ENCODE measurements around the gene CDK5R2.
A peak's percentile ranks its signal among the peaks of the same experiment; 100 is the strongest.

The CDK5R2 gene

GRCh38 chr2:218961229-218961628 lies 1.8 kb downstream of the CDK5R2 start:
- TF ChIP-seq SPI1 (IDR thresholded peaks at IDR 0.05; ENCODE audit: low read depth, low read length), result no peak
- no peak for TF ChIP-seq TAF1 (IDR thresholded peaks at IDR 0.05; ENCODE audit: low read depth, low read length)
- no peak for TF ChIP-seq POLR2AphosphoS5 (IDR thresholded peaks at IDR 0.05; ENCODE audit: low read depth, low read length)
- TF ChIP-seq POU2F2 (IDR thresholded peaks at IDR 0.05; ENCODE audit: low read depth, low read length), result no peak
- TF ChIP-seq PAX5 (IDR thresholded peaks at IDR 0.05; ENCODE audit: insufficient read depth, low read length, severe bottlenecking), result no peak
- no peak for TF ChIP-seq POLR2A (IDR thresholded peaks at IDR 0.05; ENCODE audit: low read depth, low read length)
- DNase-seq (ENCODE audit: insufficient read length, low spot score) (no peak), FAIRE-seq (no peak)

DNA sequence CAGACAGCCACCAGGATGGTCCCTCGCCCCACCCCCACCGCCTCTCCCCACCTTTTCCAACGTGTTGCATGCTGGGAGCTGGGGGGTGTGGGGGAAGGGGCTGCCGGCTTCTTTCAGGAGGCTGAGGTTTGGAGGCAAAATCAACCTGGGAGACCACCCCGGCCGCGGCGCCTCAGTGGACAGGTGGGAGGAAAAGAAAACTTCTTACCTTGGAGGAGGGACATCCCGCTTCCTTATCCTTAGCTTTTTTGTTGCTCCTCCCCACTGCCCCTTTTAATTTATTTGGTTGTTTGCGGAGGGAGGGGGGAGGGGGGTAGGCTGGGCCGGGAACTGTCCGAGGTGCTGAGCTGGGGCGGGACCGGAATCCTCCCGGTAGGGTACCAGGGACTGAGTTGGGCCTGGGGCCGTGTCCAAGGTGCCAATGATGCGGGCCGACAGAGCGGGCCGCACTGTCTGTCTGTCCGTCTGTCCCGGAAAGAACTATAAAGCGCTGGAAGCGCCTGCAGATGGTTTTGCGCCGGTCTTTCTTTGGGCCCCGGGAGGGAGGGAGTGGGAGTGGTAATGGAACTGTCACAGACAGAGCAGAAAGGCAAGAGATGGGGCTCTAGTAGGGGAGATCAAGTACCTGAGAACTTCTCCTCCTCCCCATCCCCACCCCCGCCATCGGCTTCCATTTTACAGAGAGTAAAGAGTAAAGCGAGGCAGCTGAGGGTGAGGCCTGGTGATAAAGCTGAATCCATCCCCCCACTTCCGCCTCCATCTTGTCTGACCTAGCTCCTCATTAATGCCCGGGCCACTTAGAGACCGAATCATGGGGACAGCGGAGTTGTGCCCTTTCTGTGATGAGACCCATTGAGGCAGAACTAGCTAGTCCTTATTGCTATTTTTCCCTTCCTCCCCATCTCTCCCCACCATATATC lies 2.4 kb downstream of the CDK5R2 start:
- DNase-seq (ENCODE audit: insufficient read length, low spot score) (no peak), FAIRE-seq (no peak)

DNA sequence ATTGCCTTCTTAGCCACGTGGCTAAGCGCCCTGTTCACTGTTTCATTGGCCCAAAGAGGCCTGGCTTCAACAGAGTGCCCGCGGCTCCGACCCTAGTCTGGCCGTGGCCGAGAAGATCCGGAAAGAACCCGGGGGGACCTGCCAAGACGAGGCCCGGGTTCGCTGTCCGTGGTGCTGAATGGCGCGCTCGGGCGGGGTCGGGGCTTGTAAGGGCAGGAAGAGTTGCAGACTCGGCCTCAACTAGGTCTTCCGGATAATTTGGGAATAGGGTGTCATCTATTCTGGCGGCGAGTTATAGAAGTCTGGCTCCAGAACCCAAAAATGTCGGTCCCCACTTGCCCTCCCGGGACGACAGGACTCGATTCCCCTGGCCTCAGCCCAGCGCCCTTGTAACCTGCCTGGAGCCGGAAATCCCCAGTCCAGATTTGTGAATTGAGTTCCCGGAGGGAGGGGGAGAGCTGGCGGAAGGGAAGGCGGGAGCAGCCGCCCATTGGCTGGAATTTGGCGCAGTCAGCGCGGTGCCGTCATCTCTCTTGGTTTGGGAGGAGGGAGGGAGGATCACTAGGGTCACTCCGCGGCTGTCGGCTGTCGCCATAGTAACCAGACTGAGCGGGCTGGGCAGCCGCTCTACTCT lies 3.5 kb downstream of the CDK5R2 start:
- TF ChIP-seq POLR2A (IDR thresholded peaks at IDR 0.05; ENCODE audit: low read depth, low read length), result no peak
- no peak for TF ChIP-seq POLR2AphosphoS5 (IDR thresholded peaks at IDR 0.05; ENCODE audit: low read depth, low read length)
- no peak for TF ChIP-seq TAF1 (IDR thresholded peaks at IDR 0.05; ENCODE audit: low read depth, low read length)
- TF ChIP-seq POU2F2 (IDR thresholded peaks at IDR 0.05; ENCODE audit: low read depth, low read length), result no peak
- TF ChIP-seq SPI1 (IDR thresholded peaks at IDR 0.05; ENCODE audit: low read depth, low read length), result no peak
- no peak for TF ChIP-seq PAX5 (IDR thresholded peaks at IDR 0.05; ENCODE audit: insufficient read depth, low read length, severe bottlenecking)
- FAIRE-seq (no peak), DNase-seq (ENCODE audit: insufficient read length, low spot score) (no peak)

More for the DNA sequence above, 2.4 kb downstream of the CDK5R2 start:
- no peak for TF ChIP-seq PAX5 (IDR thresholded peaks at IDR 0.05; ENCODE audit: insufficient read depth, low read length, severe bottlenecking)
- TF ChIP-seq SPI1 (IDR thresholded peaks at IDR 0.05; ENCODE audit: low read depth, low read length), result no peak

DNA sequence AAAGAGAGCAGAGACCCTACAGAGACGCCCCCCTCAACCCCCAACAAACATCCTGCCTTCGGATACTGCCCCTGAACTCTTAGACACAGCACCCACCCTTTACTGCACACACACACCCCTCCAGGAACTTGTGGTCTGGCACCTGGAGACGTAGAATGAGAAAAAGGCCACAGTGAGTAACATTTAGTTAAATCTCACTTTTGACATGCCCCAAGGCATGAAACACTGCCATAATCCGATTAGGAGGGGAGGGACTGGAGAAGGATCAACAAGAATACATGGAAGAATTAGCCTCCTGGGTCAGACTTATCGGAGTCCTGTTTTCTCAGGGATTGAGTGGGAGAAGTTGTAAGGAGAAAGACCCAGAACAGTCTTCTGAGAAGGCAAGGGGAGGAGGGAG lies 4.1 kb downstream of the CDK5R2 start:
- DNase-seq (ENCODE audit: insufficient read length, low spot score) (no peak), FAIRE-seq (no peak)
- TF ChIP-seq SPI1 (IDR thresholded peaks at IDR 0.05; ENCODE audit: low read depth, low read length) (no peak), POLR2AphosphoS5 (IDR thresholded peaks at IDR 0.05; ENCODE audit: low read depth, low read length) (no peak), TAF1 (IDR thresholded peaks at IDR 0.05; ENCODE audit: low read depth, low read length) (no peak), PAX5 (IDR thresholded peaks at IDR 0.05; ENCODE audit: insufficient read depth, low read length, severe bottlenecking) (no peak), POU2F2 (IDR thresholded peaks at IDR 0.05; ENCODE audit: low read depth, low read length) (no peak), POLR2A (IDR thresholded peaks at IDR 0.05; ENCODE audit: low read depth, low read length) (no peak)

- no peak for TF ChIP-seq POLR2A (IDR thresholded peaks at IDR 0.05; ENCODE audit: low read depth, low read length)
- TF ChIP-seq PAX5 (IDR thresholded peaks at IDR 0.05; ENCODE audit: insufficient read depth, low read length, severe bottlenecking), result no peak
- TF ChIP-seq SPI1 (IDR thresholded peaks at IDR 0.05; ENCODE audit: low read depth, low read length), result no peak
- no peak for TF ChIP-seq TAF1 (IDR thresholded peaks at IDR 0.05; ENCODE audit: low read depth, low read length)
- no peak for TF ChIP-seq POU2F2 (IDR thresholded peaks at IDR 0.05; ENCODE audit: low read depth, low read length)
- TF ChIP-seq POLR2AphosphoS5 (IDR thresholded peaks at IDR 0.05; ENCODE audit: low read depth, low read length), result no peak
- FAIRE-seq (no peak), DNase-seq (ENCODE audit: insufficient read length, low spot score) (no peak)
Measured at GRCh38 chr2:218964041-218964771, 4.7 kb downstream of the CDK5R2 start.

DNA sequence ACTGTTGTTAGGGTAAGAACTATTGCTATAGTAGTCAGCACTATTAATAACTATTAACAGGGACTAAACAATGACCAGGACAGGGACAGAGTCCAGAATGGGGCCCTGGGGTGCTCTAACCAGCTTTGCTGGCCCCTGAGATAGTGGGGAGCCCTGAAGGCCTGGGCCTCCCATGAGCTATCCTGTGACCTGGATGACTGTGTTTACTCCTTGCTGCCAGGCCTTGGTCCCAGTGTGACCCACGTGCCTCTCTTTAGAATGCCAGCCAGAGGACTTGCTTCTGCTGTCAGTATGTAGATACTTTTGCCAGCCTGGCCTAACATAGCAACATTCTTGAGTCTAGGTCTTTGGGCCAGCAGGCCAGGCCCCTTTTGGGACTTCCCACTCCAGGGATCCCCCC lies 11.4 kb downstream of the CDK5R2 start:
- FAIRE-seq (no peak), DNase-seq (ENCODE audit: insufficient read length, low spot score) (no peak)
- no peak for TF ChIP-seq SPI1 (IDR thresholded peaks at IDR 0.05; ENCODE audit: low read depth, low read length)
- no peak for TF ChIP-seq PAX5 (IDR thresholded peaks at IDR 0.05; ENCODE audit: insufficient read depth, low read length, severe bottlenecking)
- TF ChIP-seq POLR2AphosphoS5 (IDR thresholded peaks at IDR 0.05; ENCODE audit: low read depth, low read length), result no peak
- no peak for TF ChIP-seq POU2F2 (IDR thresholded peaks at IDR 0.05; ENCODE audit: low read depth, low read length)
- no peak for TF ChIP-seq TAF1 (IDR thresholded peaks at IDR 0.05; ENCODE audit: low read depth, low read length)
- TF ChIP-seq POLR2A (IDR thresholded peaks at IDR 0.05; ENCODE audit: low read depth, low read length), result no peak

DNA sequence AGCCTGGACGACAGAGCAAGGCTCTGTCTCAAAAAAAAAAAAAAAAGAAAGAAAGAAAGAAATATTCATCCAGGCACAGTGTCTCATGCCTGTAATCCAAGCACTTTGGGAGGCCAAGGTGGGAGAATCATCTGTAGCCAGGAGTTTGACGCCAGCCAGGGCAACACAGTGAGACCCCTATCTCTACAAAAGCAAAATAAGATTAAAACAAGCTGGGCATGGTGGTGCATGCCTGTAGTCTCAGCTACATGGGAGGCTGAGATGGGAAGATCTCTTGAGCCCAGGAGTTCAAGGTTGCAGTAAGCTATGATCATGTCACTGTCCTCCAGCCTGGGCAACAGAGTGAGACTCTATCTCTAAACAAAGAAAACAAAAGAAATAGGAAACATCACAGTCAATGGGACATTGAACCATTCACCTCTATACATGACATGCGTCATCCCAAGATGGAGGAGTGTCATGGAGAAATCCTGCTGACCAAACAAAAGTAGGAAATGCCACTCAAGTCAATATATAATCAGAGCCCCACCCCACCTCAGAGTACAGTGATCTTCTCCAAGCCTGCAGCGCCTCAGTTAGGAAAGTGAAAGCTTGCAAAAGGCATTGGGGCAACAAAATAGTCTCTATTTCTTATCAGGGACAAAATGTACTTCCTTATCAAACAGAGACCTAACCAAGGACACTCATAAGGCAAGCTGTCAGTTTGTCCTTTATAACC lies 15.8 kb downstream of the CDK5R2 start:
- TF ChIP-seq POU2F2 (IDR thresholded peaks at IDR 0.05; ENCODE audit: low read depth, low read length) (no peak), SPI1 (IDR thresholded peaks at IDR 0.05; ENCODE audit: low read depth, low read length) (no peak), POLR2AphosphoS5 (IDR thresholded peaks at IDR 0.05; ENCODE audit: low read depth, low read length) (no peak), TAF1 (IDR thresholded peaks at IDR 0.05; ENCODE audit: low read depth, low read length) (no peak), POLR2A (IDR thresholded peaks at IDR 0.05; ENCODE audit: low read depth, low read length) (no peak), PAX5 (IDR thresholded peaks at IDR 0.05; ENCODE audit: insufficient read depth, low read length, severe bottlenecking) (no peak)
- DNase-seq (ENCODE audit: insufficient read length, low spot score) (no peak), FAIRE-seq (no peak)

DNA sequence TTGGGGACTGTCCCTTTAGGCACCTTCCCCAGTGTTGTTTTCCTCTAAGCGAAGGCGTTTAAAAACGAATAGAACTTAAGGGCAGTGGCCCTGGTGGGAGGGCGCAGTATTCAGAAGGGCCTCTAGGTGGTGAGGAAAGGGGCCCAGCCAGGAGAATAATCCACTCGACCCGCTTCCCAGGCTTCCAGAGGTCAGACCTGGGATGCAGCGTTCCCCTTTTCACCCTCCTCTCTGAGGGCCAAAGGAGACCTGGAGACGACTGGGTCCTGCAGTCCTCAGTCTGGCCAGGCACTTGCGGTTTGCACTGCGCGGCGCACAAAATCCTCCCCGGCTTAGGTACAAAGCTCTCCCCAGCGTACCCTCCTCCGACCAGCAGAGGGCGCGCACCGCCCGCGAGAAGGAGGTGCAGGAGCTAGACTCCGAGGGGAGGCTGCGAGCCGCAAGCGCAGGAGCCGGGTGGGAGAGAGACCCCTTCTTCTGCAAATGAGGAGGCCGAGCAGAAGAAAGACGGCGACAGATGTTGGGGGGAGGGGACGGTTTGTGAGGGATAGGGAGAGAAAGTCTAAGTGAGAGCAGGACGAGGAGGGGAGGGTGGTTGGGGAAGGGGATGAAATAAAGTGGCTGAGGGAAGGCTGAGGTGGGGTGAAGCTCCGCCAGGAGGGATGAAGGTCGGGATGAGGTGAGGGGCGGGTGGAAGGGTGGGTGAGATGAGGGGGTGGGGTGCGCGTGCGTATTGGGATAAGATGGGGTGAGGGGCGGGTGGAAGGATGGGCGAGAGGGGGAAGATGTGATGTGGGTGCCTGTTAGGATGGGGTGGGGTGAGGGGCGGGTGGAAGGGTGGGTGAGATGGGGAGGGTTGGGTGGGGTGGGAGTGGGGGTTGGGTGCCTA lies 20.6 kb downstream of the CDK5R2 start:
- DNase-seq (ENCODE audit: insufficient read length, low spot score), result peak; percentile 83
- FAIRE-seq, result peak; percentile 97
- TF ChIP-seq SPI1 (IDR thresholded peaks at IDR 0.05; ENCODE audit: low read depth, low read length), result no peak
- TF ChIP-seq PAX5 (IDR thresholded peaks at IDR 0.05; ENCODE audit: insufficient read depth, low read length, severe bottlenecking), result no peak
- TF ChIP-seq POU2F2 (IDR thresholded peaks at IDR 0.05; ENCODE audit: low read depth, low read length), result no peak
- no peak for TF ChIP-seq POLR2AphosphoS5 (IDR thresholded peaks at IDR 0.05; ENCODE audit: low read depth, low read length)
- no peak for TF ChIP-seq TAF1 (IDR thresholded peaks at IDR 0.05; ENCODE audit: low read depth, low read length)
- TF ChIP-seq POLR2A (IDR thresholded peaks at IDR 0.05; ENCODE audit: low read depth, low read length), result no peak

Measured in GM12891 (cell line).